ENCODE results near the gene NCSTN.

DNA sequence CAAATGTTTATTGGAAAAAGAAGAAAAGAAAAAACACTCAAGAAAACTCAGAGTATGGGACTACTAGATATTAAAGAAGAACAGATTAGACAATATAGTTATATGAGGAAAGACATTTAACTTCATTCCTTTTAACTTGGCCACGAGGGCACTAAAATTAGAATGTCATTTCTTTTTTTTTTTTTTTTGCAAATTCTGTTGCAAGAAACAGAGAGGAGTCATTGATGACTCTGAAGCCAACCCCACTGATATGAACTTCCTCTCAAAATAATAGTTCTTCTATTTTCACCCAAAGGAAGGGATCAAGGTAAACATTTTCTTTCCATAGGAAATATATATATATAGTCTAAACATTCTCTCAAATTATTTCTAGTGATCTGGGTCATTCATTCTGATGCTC lies 33.6 kb upstream of the NCSTN start:
- TF ChIP-seq POLR2A (IDR thresholded peaks at IDR 0.05; ENCODE audit: low read length) (no peak), GATA1 (IDR thresholded peaks at IDR 0.05; ENCODE audit: low read depth, low read length) (no peak)
